Liver (tissue), 9 donors: ENCODE results near the gene MEOX2. TPM values are rescaled to one million over a fixed set of nuclear protein-coding genes. Genes with fewer than 3 reads are reported as not detected.

Experiments used
- DNase-seq: peaks from one replicate; pipeline ENCODE4 v3.0.0-alpha.2; 2017; ENCODE audit warnings: low spot score
- H3K27ac ChIP-seq, 2 donors: one replicate each; pipeline ENCODE4 v1.7.0; 2013; ENCODE audit warnings: inconsistent platforms in 2 of 2, low read length in 2 of 2, control low read depth in 1 of 2, low read depth in 1 of 2, mild to moderate bottlenecking in 1 of 2
- H3K27me3 ChIP-seq, 4 donors: one replicate each; pipeline versions ENCODE4 v1.6.1 to v1.7.0; 2013; ENCODE audit warnings: low read length in 3 of 4, inconsistent platforms in 1 of 4, mild to moderate bottlenecking in 1 of 4, moderate library complexity in 1 of 4; ENCODE audit not compliant: control insufficient read depth in 4 of 4, insufficient read depth in 4 of 4
- H3K36me3 ChIP-seq, 4 donors: one replicate each; pipeline versions ENCODE4 v1.6.1 to v1.7.0; 2013; ENCODE audit warnings: low read length in 3 of 4, mild to moderate bottlenecking in 3 of 4, low read depth in 1 of 4, moderate library complexity in 1 of 4; ENCODE audit not compliant: control insufficient read depth in 4 of 4, insufficient read depth in 3 of 4
- H3K4me1 ChIP-seq, 4 donors: one replicate each; pipeline versions ENCODE4 v1.6.1 to v1.7.0; 2013; ENCODE audit warnings: low read length in 3 of 4, mild to moderate bottlenecking in 3 of 4, moderate library complexity in 1 of 4; ENCODE audit not compliant: control insufficient read depth in 4 of 4, insufficient read depth in 4 of 4
- H3K4me3 ChIP-seq, 3 donors: one replicate each; pipeline versions ENCODE4 v1.6.1 to v1.7.0; 2013; ENCODE audit warnings: low read length in 3 of 3, control low read depth in 1 of 3, low read depth in 1 of 3, mild to moderate bottlenecking in 1 of 3
- H3K9ac ChIP-seq, 2 donors: one replicate each; pipeline ENCODE4 v1.7.0; 2013; ENCODE audit warnings: low read length in 2 of 2, mild to moderate bottlenecking in 2 of 2, moderate library complexity in 2 of 2, control low read depth in 1 of 2, low read depth in 1 of 2
- H3K9me3 ChIP-seq, 4 donors: one replicate each; pipeline versions ENCODE4 v1.6.1 to v1.7.0; 2013; ENCODE audit warnings: low read length in 3 of 4; ENCODE audit not compliant: control insufficient read depth in 4 of 4
- CTCF ChIP-seq: fragments of 150-350 bp; IDR thresholded peaks from 2 replicates; pipeline ENCODE4 v1.5.1; 2017; ENCODE audit warnings: improper control_type of control experiment, low read depth, low read length; ENCODE audit not compliant: missing input control
- EGR1 ChIP-seq, 2 donors: IDR thresholded peaks; 2 replicates each; pipeline ENCODE4 v1.6.1; 2016 to 2018; ENCODE audit warnings: antibody characterized with exemption in 2 of 2, low read depth in 2 of 2
- FOXA2 ChIP-seq: IDR thresholded peaks from 2 replicates; pipeline ENCODE4 v1.6.1; 2016; ENCODE audit warnings: antibody characterized with exemption
- GABPA ChIP-seq, 2 donors: IDR thresholded peaks in 1 of 2; conservative IDR thresholded peaks in 1 of 2; 2 replicates each; pipeline ENCODE4 v1.6.1; 2016; ENCODE audit warnings: antibody characterized with exemption in 2 of 2, mild to moderate bottlenecking in 1 of 2, moderate library complexity in 1 of 2
- HNF4A ChIP-seq, 2 donors: conservative IDR thresholded peaks; 2 replicates each; pipeline ENCODE4 v1.6.1; 2016; ENCODE audit warnings: antibody characterized with exemption in 2 of 2, mild to moderate bottlenecking in 2 of 2
- HNF4G ChIP-seq: IDR thresholded peaks from 2 replicates; pipeline ENCODE4 v1.6.1; 2016; ENCODE audit warnings: antibody characterized with exemption
- MAX ChIP-seq: IDR thresholded peaks from 2 replicates; pipeline ENCODE4 v1.6.1; 2016; ENCODE audit warnings: antibody characterized with exemption
- NR2F2 ChIP-seq: IDR thresholded peaks from 2 replicates; pipeline ENCODE4 v1.6.1; 2016; ENCODE audit warnings: antibody characterized with exemption
- REST ChIP-seq: IDR thresholded peaks from 2 replicates; pipeline ENCODE4 v1.6.1; 2016; ENCODE audit warnings: antibody characterized with exemption, mild to moderate bottlenecking
- SP1 ChIP-seq: IDR thresholded peaks from 2 replicates; pipeline ENCODE4 v1.6.1; 2018; ENCODE audit warnings: antibody characterized with exemption, mild to moderate bottlenecking
- TAF1 ChIP-seq: conservative IDR thresholded peaks from 2 replicates; pipeline ENCODE4 v1.6.1; 2016; ENCODE audit warnings: antibody characterized with exemption, mild to moderate bottlenecking
- YY1 ChIP-seq: IDR thresholded peaks from 2 replicates; pipeline ENCODE4 v1.6.1; 2016; ENCODE audit warnings: antibody characterized with exemption, mild to moderate bottlenecking
- ZBTB33 ChIP-seq: IDR thresholded peaks from 2 replicates; pipeline ENCODE4 v1.6.1; 2016; ENCODE audit warnings: antibody characterized with exemption
- WGBS: extraction: QIAGEN DNeasy Blood & Tissue Kit; methylation state at CpG from one replicate; pipeline ENCODE4 v1.1.7; 2013; 5-methylcytosine and 5-hydroxymethylcytosine counted together
- polyA plus RNA-seq, 2 donors: library from polyadenylated mRNA; stranded (reverse) in 1 of 2; unstranded in 1 of 2; fragments of 200-250 nt in 1 of 2; fragments of >200 nt in 1 of 2; fragmentation: Nextera tagmentation in 1 of 2; extraction: Ambion mirVana in 1 of 2; gene quantifications; one replicate each; pipeline versions ENCODE4 v1.2.1 to v1.2.3, GENCODE V29; 2013 to 2015
- total RNA-seq, 2 donors: library from RNA; depleted of rRNA; stranded (reverse); fragments of >200 nt; gene quantifications; one replicate each; pipeline ENCODE4 v1.2.3, GENCODE V29; 2014
- donor health status: healthy.
- donor health status: healthy.
- donor health status: healthy.
- donor health status: healthy.
- donor health status: healthy.

MEOX2 gene
- total and polyA plus RNA-seq, 4 donors: 0.32 to 0.70 (median 0.47) TPM

GRCh38 chr7:15647309-15647708 lies 39.2 kb downstream of the MEOX2 start:
- WGBS: 98% methylated on average over 1 of the region's 1 CpG
- no peak overlapping the region for H3K9ac ChIP-seq
- H3K27ac ChIP-seq: no peak overlapping the region
- no peaks in the 10 kb centered on the region for H3K4me1 ChIP-seq
- H3K9me3 ChIP-seq: no peaks in the 10 kb centered on the region
- no peak for DNase-seq
- no peaks in the 10 kb centered on the region for H3K27me3 ChIP-seq
- no peaks in the 10 kb centered on the region for H3K36me3 ChIP-seq
- TF ChIP-seq CTCF (no peak), YY1 (no peak), ZBTB33 (no peak), EGR1 (IDR thresholded peaks at IDR 0.05; ENCODE audit: low read depth in 2 of 2) (no peak), HNF4G (no peak), REST (no peak), SP1 (no peak), GABPA (IDR thresholded peaks at IDR 0.05 in 1 of 2, conservative IDR thresholded peaks at IDR 0.05 in 1 of 2) (no peak)
- H3K4me3 ChIP-seq: no peak overlapping the region

GRCh38 chr7:15643000-15643705 lies 43.3 kb downstream of the MEOX2 start:
- no peak for DNase-seq
- Histone ChIP-seq H3K27me3 (no peaks in the 10 kb centered on the region), H3K27ac (no peak overlapping the region), H3K36me3 (no peaks in the 10 kb centered on the region), H3K9me3 (no peaks in the 10 kb centered on the region), H3K4me1 (no peaks in the 10 kb centered on the region), H3K9ac (no peak overlapping the region), H3K4me3 (no peak overlapping the region)
- WGBS: 96% methylated on average over 3 of the region's 3 CpGs
- TF ChIP-seq HNF4G (no peak), HNF4A (conservative IDR thresholded peaks at IDR 0.05) (no peak), MAX (no peak), GABPA (IDR thresholded peaks at IDR 0.05 in 1 of 2, conservative IDR thresholded peaks at IDR 0.05 in 1 of 2) (no peak), ZBTB33 (no peak), NR2F2 (no peak), FOXA2 (no peak), CTCF (no peak), TAF1 (no peak)
